Stimulated activated CD4-positive, alpha-beta T cell treated with anti-CD3 and anti-CD28 coated beads, TNF-alpha, amount 100 ng/mL, for 4 hours (primary cell): ENCODE measurements around the gene FBRSL1.
"Not testable (repeated sequence)": the region's sequence is repeated elsewhere in the genome, so short reads cannot be mapped to it uniquely, and the experiment has no call there.

Experiments used
- DNase-seq, 3 experiments: peaks; one replicate each; pipeline ENCODE4 v3.0.0-alpha.2; 2020; ENCODE audit warnings: low read depth in 3 of 3

Gene FBRSL1

DNA sequence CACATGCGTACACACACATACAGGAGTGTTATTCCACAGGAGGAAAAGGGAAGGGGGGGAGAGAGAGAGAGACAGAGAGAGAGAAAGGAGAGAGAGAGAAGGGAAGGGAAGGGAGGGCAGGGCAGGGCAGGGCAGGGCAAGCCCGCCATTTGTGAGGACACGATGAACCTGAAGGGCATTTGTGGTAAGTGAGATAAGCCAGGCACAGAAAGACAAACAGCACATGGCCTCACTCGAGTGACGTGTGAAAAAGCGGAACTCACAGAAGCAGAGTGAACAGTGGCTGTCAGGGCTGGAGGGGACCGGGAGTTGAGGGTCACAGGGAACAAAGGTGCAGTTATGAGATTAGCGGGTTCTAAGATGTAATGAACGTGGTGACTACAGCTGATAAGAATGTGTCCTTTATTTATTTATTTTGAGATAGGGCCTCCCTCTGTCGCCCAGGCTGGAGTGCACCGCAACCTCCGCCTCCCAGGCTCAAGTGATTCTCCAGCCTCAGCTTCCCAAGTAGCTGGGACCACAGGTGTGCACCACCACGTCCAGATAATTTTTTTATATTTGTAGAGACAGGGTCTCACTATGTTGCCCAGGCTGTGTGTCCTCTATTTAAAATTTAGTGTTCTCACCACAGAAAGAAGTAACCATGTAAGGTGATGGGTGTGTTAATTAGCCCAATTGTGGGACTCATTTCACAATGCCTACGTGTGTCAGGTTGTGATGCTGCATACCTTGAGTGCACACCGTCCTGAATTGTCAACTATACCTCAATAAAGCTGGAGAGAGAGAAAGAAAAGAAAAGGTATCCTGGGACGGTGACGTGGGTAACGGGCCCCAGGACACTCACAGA is 18.7 kb upstream of the FBRSL1 start:
- DNase-seq, result no peak

DNA sequence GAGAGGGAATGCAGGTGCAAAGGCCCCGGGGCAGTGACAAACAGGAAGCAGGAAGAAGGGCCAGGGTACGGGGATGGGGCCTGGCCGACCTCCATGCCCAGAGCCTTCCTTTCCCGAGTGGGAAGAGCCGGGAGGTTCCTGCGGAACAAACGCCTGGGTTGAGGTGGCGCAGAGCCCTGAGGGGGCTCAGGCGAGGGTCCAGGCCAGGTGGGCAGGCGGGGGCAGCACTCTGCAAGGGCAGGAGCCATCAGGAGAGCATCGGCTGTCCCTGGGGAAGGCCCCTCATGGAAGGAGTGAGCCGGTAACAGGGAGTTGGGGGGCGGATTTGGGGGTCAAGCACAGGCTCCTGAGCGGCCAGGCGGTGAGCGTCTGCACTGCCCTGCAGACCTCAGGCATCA is 18.1 kb upstream of the FBRSL1 start:
- no peak for DNase-seq

DNA sequence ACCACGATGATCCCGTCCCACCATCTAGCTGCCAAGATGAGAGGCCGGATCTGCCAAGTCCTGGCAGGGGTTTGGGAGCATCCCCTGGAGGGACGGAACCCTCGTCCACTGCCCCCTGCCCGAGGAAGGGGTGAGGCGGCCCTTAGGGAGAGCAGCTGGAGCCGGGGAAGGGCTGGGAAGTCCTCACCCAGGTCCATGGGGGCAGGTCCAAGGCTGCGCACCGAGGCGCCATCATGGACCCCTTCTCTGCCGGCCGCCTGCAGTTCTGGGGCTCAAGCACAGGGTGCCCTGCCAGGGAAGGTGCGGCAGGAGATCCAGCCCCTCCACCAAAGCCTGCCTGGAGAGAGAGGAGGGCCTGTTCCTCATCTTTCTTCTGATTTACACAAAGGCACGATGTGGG is 17.6 kb upstream of the FBRSL1 start:
- DNase-seq, result no peak

DNA sequence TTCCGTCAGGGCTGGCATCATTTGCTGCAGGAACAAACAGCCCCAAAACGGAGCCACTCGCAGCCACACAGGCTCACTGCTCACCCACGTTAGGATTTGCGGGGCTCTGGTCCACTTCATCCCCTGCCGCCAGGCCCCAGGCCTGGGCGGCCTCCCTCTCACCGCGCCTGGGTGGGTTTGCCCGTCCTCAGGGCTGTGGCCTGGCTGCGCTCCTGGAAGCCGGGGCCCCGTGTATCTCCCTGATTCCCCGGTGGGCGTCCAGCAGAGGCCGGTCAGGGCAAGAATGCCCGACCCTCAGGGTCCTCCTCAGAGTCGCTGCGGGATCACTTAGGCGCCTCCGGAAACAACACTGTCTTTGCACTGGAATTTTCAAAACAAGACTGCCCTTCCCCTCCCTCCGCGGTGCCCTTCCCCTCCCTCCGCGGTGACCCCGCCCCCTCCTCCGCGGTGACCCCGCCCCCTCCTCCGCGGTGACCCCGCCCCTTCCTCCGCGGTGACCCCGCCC is 15.7 kb upstream of the FBRSL1 start:
- no peak for DNase-seq

DNA sequence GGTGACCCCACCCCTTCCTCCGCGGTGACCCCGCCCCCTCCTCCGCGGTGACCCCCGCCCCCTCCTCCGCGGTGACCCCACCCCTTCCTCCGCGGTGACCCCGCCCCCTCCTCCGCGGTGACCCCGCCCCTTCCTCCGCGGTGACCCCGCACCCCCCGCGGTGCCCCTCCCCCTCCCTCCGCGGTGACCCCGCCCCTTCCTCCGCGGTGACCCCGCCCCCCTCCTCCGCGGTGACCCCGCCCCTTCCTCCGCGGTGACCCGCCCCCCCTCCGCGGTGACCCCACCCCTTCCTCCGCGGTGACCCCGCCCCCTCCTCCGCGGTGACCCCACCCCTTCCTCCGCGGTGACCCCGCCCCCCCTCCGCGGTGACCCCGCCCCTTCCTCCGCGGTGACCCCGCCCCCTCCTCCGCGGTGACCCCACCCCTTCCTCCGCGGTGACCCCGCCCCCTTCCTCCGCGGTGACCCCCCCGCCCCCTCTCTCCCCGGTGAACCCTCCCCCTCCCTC is 15.1 kb upstream of the FBRSL1 start:
- DNase-seq, result not testable (repeated sequence)

DNA sequence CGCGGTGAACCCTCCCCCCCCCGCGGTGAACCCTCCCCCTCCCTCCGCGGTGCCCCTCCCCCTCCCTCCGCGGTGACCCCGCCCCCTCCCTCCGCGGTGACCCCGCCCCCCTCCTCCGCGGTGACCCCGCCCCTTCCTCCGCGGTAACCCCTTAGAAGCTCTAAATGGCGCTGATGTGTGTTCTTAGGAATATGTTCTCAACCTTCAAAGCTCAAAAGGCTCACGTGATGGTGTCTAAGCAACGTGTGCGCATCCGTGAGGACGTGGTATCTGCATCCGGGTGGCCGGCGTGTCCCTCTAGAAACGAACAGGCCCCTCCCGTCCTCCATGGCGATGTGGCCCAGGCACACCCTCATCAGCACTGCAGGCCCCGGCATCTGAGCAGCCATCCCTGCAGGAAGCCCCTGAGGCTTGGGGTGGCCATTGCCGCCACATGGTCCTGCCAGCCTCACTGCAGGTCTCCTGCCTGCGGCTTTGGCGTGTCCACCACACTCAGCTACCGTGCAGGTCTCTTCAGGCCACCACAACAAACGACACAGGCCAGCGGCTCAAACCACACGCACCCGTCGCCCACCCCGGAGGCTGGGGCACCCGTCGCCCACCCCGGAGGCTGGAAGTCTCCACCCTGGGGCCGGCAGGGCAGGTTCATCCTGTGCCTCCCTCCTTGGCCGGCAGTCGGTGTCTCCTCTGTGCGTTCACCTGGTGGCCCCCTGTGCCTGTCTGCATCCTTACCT is 14.5 kb upstream of the FBRSL1 start:
- no peak for DNase-seq

DNA sequence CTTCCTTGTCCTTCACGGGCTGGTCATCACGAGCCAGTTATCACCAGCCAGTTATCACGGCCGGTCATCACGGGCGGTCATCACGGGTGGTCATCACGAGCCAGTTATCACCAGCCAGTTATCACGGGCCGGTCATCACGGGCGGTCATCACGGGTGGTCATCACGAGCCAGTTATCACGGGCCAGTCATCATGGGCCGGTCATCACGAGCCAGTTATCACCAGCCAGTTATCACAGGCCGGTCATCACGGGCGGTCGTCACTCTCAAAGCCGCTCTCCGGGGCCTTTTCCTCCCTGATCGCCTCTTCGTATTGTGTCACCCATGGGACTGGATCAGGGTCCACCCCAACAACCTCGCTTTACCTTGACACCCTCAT is 13.9 kb upstream of the FBRSL1 start:
- no peak for DNase-seq

DNA sequence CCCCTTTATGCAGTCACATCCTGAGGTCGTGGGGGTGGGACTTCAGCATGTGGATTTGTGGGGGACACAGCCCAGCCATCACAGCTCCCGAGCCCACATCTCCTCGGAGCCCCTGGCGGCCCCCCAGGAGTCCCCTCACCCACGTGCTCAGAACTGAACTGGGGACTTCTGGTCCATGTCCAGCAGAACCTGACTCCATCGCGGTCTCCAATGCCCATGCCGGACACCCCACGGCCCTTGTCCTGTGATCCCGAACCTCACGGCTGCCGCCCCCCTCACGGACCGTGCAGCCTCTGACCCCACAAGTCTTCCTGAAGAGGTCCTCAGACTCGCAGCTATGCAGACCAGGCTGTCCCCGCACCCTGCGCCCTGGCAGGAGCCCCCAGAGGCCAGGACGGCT is 13.5 kb upstream of the FBRSL1 start:
- DNase-seq, result no peak

DNA sequence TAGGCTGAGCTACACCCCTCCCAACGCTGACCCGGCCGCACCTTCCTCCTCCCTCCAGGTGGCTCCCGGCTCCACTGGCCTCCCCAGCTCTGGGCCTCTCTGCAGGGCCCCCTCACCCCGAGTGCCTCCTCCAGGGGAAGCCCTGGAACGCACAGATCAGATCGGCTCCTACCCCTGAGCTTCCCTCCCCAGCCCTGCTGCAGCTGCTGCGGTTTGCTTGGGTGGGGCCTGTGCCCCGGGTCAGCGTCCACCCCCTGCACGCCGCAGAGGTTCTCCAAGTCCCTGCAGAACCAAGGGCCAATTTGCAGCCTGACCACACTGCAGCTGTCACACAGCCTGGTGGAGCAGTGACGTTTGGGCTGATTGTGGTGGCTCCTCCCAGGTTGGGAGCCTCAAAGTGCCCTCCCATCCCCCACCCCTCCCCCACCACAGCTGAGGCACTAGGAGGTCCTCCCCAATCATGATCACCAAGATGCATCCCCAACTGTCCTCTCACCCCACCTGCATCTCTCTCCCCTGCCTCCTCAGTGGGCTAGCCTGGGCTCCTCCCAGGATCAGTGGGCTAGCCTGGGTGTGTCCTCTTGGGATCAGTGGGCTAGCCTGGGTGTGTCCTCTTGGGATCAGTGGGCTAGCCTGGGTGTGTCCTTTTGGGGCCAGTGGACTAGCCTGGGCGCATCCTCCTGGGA is 12.8 kb upstream of the FBRSL1 start:
- DNase-seq, result no peak

DNA sequence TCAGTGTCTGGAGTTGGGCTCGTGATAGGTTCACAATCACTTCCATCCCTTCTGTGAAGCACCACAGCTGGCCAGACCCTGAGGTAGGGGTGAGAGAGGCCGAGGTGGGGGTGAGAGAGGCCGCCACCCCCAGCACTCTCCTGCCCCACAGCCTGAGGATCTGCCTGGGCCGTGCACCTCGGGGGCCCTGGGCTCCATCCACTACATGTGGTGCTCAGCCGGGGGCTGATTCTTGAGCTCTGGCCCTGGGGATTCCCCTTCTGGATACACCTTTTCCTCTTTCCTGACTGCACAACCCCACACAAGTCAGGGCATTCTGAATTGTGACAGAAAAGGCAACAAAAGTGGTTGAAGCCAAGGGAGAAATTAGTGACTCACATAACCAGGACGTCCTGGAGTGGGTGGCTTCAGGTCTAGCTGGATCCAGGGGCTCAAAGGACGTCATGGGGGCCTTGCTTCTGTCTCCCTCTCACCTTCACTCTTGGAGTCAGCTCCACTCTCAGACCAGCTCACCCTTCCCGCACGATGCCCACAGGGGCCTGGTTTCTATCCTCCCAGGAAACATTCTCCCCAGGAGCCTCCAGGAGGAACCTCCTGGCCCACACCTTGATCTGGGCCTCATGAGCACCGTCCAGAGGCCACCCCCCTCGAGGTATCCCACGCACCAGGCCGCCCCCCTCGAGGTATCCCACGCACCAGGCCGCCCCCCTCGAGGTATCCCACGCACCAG is 12.1 kb upstream of the FBRSL1 start:
- no peak for DNase-seq

DNA sequence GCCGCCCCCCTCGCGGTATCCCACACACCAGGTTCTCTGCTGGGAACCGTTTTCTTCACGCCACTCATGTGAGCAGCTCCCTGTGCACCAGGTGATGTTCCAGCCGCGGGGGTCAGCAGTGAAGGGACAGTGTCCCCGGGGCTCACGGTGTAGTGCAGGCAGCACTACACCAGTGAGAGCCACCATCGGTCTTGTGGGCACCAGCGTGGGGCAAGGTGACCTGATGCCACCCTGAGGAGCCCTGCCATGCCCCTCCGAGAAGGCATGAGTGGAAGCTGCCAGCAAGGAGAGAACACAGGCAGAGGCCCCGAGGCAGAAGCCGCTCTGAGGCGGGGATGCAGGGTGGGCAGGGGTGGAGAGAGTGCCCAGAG is 11.5 kb upstream of the FBRSL1 start:
- DNase-seq, result no peak

DNA sequence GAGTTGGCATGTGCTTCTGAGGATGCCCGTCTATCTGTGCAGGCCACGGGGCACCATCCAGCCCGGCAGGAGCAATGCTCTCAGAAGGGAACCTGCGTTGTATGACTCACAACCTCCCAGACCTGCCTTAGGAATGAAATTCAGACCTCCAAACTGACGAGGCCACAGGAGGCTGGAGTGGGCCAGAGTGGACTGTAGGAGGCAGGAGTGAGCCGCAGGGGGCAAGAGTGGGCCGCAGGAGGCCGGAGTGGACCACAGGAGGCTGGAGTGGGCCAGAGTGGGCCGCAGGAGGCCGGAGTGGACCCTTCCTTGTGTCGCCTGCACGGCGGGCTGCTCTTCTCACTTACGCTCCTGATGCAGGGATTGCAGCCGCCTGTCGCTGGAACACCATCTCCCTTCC is 11.1 kb upstream of the FBRSL1 start:
- no peak for DNase-seq

DNA sequence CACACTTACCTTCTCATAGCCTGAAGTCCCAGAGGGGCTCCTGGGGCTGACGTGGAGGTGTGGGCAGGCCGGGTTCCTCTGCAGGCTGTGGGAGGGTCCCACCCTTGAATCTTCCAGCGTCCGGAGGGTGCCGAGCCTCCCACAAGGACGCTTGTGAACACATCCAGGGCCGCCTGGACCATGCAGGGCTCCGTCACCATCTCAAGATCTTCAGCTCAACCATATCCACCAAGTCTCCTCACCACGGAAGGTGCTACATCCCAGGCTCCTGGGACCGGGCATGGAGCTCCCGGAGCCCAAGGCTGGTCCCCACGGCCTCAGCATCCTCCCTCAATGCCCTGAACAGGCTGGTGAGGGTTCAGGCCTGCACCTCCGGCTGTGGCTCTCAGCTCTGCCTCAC is 10.7 kb upstream of the FBRSL1 start:
- no peak for DNase-seq

DNA sequence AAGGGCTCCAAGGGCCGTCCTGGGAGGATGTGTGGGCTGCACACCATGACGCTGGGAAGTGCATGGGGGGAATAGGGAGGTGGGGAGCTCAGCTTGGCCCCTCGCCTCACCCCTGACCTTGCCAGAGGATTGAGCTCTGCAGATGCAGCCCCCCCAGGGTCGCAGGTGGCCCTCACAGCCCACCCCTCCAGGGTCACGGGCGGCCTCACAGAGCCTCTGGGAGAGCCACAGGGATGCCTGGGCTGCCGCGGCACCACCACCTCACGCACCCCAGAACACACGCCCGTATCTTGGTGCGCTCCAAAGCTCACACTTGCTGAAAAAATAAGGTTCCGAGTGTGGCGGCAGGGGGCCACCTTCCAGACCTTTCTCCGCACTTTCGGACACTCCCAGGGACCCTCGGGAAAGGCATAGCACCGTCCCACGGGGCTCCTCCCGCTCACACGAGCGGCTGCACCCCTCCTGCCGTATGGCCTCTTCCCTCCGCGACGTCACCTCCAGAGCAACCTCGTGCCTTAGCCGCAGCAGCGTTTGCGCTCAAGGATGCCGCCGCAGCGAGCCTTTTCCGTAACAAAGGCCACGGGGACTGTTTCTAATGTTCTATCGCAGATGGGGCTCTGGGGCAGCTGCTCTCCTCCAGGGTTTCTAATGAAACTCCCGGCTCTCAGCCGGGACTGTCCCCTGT is 9.9 kb upstream of the FBRSL1 start:
- DNase-seq, result no peak

DNA sequence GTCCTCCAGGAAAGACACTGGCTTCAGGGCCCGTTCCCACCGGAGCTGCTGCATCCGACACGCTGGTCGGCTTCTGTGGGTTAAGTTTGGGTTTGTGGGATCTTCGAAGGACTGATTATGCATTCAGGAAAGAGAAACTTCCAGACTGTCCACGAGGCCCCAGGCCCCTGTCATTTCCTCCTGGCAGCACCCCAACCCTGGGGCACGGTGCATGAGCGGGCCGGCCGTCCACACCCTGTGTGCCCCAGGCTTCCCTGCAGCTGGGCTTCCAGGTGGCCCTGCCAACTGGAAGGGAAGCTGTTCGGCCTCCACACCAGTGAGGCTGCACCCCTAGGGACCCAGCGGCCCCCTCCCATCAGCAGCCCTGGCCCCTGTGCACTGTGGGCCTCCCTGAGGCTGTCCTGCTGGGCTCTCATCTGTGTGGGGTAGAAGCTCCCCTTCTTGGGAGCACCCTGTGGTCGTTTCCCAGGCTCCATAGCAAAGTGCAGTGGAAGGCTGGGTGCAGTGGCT is 9.3 kb upstream of the FBRSL1 start:
- no peak for DNase-seq

DNA sequence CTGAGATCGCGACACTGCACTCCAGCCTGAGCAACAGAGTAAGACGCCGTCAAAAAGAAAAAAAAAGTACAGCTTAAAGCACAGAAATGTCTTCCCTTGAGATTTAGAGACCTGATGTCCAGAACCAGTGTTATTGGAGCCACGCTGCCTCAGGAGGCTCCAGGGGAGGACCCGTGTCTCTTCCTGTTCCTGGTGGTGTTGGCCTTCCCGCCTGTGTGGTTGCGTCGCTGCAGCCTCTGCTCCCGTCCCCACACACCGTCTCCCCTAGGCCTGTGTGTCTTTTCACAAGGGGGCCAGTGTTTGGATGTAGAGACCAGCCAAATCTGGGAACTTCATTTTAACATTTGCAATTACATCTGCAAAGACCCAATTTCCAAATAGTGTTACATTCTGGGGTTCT is 8.6 kb upstream of the FBRSL1 start:
- DNase-seq, result no peak

DNA sequence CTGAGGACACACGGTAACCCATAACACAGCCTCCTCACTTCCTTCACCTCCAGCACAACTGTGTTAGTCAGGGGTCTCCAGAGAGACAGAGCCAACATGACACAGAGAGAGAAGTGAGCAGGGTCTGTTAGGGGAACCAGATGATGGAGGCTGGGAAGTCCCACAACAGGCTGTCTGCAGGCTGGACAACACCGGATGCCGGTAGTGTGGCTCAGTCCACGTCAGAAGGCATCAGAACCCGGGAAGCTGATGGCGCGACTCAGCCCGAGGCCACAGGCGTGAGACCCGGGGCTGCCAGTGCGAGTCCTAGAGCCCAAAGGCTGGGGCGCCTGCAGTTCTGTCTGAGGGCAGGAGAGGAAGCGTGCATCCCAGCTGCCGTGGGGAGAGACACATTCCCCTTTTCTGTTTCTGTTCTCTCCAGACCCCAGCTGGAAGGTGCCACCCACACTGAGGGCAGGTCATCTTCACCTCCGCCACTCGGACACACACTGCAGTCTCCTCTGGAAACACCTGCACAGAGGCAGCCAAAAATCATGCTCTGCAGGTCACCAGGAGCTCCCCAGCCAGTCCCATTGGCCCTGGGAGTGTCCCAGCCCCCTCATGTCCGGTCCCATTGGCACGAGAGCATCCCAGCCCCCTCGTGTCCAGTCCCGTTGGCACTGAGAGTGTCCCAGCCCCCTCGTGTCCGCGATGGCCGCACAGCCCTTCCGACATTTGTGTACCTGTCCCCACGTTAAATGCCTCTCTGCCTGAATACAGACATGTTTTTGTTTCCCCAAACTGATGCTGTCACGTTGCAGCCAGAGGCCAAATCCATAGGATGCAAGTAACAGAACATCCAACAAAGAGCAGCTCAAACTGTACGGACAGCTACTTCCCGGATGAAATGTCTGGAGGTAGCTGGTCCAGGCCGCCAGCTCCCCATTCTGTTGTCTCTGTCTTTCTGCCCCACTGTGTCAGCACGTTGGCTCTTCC is 7.9 kb upstream of the FBRSL1 start:
- no peak for DNase-seq

DNA sequence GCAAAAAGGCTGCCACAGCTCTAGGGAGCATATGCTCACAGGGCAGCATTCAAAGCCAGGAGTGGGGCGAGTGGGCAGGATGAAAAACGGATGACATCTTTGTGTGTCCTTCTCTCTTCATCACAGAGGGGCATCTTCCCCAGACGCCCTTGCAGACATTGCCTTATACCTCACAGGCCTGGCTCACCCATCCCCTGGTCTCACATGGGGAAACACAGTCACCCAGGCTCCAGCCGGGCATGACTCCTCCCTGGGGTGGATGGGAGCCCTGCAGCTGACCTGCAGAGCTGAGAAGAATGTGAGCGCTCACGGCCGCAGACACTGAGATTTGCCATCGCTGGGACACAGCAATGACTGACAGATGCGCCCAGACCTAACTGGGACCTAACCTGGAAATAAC is 7.2 kb upstream of the FBRSL1 start:
- no peak for DNase-seq

DNA sequence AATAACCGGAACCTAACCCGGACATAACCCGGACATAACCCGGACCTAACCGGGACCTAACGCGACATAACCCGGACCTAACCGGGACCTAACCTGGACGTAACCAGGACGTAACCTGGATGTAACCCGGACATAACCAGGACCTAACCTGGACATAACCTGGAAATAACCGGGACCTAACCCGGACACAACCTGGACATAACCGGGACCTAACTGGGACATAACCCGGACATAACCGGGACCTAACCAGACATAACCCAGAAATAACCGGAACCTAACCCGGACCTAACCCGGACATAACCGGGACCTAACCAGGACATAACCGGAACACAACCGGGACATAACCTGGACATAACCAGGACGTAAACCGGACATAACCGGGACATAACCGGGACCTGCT is 6.7 kb upstream of the FBRSL1 start:
- no peak for DNase-seq

DNA sequence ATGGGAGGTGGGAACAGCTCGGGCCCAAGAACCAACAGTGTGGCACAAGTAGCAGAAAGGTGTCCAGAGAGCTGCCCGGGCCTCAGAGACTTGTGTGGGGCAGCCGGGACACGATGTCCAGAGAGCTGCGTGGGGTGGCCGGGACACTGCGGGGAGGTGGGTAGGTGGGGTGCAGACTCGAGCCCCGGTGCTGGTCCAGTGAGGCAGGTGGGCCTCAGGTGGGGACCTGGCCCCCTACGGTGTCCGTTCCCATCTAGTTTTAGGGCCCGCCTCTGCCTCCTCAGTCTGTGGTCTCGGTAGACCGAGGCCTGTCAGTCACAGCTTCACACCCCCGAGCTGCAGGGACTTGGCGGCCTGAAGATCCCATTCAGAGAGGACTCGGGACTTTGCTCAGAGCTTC is 6.3 kb upstream of the FBRSL1 start:
- no peak for DNase-seq
